Endothelial cell of umbilical vein (primary cell): ENCODE results near the gene GRAMD1B. TPM values are rescaled to one million over a fixed set of nuclear protein-coding genes. Genes with fewer than 3 reads are reported as not detected.

ENCODE experiments used
- BruUV-seq: library from RNA; stranded (reverse); fragments of 400-500 nt; replicated peaks from 2 replicates; lab custom pipeline; 2021; lab: Mats Ljungman, UMichigan
- CTCF ChIA-PET: fragments of 300-600, 350-600 bp; sonication (Branson Sonifier 250); formaldehyde crosslinking; loops from one replicate; lab custom pipeline; 2021; ENCODE audit warnings: antibody characterized with exemption, inconsistent platforms; lab: Charles Lee
- POLR2A ChIA-PET: fragments of 300-600, 350-600 bp; sonication (Branson Sonifier 250); formaldehyde crosslinking; loops from one replicate; lab custom pipeline; 2021; ENCODE audit warnings: antibody characterized with exemption, inconsistent platforms; lab: Charles Lee
- DNase-seq: peaks from one replicate; pipeline ENCODE4 v3.0.0-alpha.2; 2011; ENCODE audit warnings: low read depth, low spot score
- FAIRE-seq: peaks from 2 replicates; lab custom pipeline; 2011; peaks lifted over from hg19 to GRCh38; lab: Jason Lieb, UNC
- H2AFZ ChIP-seq: 2 replicates; pipeline ENCODE4 v1.6.0; 2012; ENCODE audit warnings: low read depth, low read length, control low read depth, inconsistent platforms
- H3K27ac ChIP-seq: 2 replicates; pipeline ENCODE4 v1.5.1; 2011; ENCODE audit warnings: low read depth, mild to moderate bottlenecking, control low read depth, low read length, moderate library complexity; ENCODE audit not compliant: insufficient read depth
- H3K27me3 ChIP-seq, 2 experiments: 2 replicates each; pipeline versions ENCODE4 v1.6.0 to v1.6.1; 2011; ENCODE audit warnings: low read length in 2 of 2, mixed read lengths in 1 of 2; ENCODE audit not compliant: control insufficient read depth in 2 of 2, insufficient read depth in 2 of 2
- H3K36me3 ChIP-seq, 2 experiments: 2 replicates in 1 of 2; 3 replicates in 1 of 2; pipeline ENCODE4 v1.5.1; 2011; ENCODE audit warnings: low read length in 2 of 2, mild to moderate bottlenecking in 1 of 2, moderate library complexity in 1 of 2; ENCODE audit not compliant: control insufficient read depth in 2 of 2, insufficient read depth in 2 of 2; ENCODE audit errors: extremely low read depth in 1 of 2
- H3K4me1 ChIP-seq: 3 replicates; pipeline ENCODE4 v1.5.1; 2011; ENCODE audit warnings: mild to moderate bottlenecking, low read length; ENCODE audit not compliant: control insufficient read depth, insufficient read depth; ENCODE audit errors: extremely low read depth
- H3K4me2 ChIP-seq: 2 replicates; pipeline ENCODE4 v1.6.1; 2011; ENCODE audit warnings: low read length, control low read depth, mixed read lengths; ENCODE audit not compliant: insufficient read depth
- H3K4me3 ChIP-seq, 3 experiments: fragments of 200-600 bp in 1 of 3; sonication (generic), shearing (Covaris generic) in 1 of 3; replicated peaks in 1 of 3; 2 replicates each; pipeline ENCODE4 v1.5.1; 2011 to 2016; ENCODE audit warnings: control low read depth in 3 of 3, low read length in 3 of 3, mild to moderate bottlenecking in 2 of 3, inconsistent platforms in 1 of 3, low read depth in 1 of 3, moderate library complexity in 1 of 3; ENCODE audit not compliant: insufficient read depth in 1 of 3
- H3K79me2 ChIP-seq: 2 replicates; pipeline ENCODE4 v1.6.0; 2012; ENCODE audit warnings: low read length, inconsistent platforms; ENCODE audit not compliant: control insufficient read depth, insufficient read depth
- H3K9ac ChIP-seq: replicated peaks from 2 replicates; pipeline ENCODE3; 2011; ENCODE audit warnings: low read length, control low read depth; ENCODE audit not compliant: insufficient read depth; ENCODE audit errors: extremely low read depth
- H3K9me1 ChIP-seq: replicated peaks from 3 replicates; pipeline ENCODE4 v1.6.0; 2011; ENCODE audit warnings: mild to moderate bottlenecking, low read length; ENCODE audit not compliant: control insufficient read depth, insufficient read depth; ENCODE audit errors: extremely low read depth
- H3K9me3 ChIP-seq: replicated peaks from 2 replicates; pipeline ENCODE4 v1.5.1; 2012; ENCODE audit warnings: low read length, inconsistent platforms; ENCODE audit not compliant: control insufficient read depth, insufficient read depth
- H4K20me1 ChIP-seq: replicated peaks from 2 replicates; pipeline ENCODE3; 2011; ENCODE audit warnings: mild to moderate bottlenecking, low read length; ENCODE audit not compliant: control insufficient read depth, insufficient read depth; ENCODE audit errors: extremely low read depth
- EZH2 ChIP-seq: IDR thresholded peaks from 2 replicates; pipeline ENCODE4 v1.6.1; 2012; ENCODE audit warnings: borderline replicate concordance, low read depth, mild to moderate bottlenecking, moderate library complexity, low read length, inconsistent platforms; ENCODE audit not compliant: severe bottlenecking
- FOS ChIP-seq: IDR thresholded peaks from 2 replicates; pipeline ENCODE4 v1.6.1; 2011; ENCODE audit warnings: mild to moderate bottlenecking, low read length, moderate library complexity, borderline replicate concordance; ENCODE audit not compliant: insufficient read depth
- GATA2 ChIP-seq: IDR thresholded peaks from 2 replicates; pipeline ENCODE4 v1.7.0; 2011; ENCODE audit warnings: low read depth, mild to moderate bottlenecking, moderate library complexity, mixed read lengths, low read length; ENCODE audit not compliant: insufficient read length, insufficient read depth
- JUN ChIP-seq: IDR thresholded peaks from 2 replicates; pipeline ENCODE4 v1.6.1; 2011; ENCODE audit warnings: borderline replicate concordance, low read depth; ENCODE audit not compliant: insufficient read length, insufficient read depth
- MAX ChIP-seq: IDR thresholded peaks from 2 replicates; pipeline ENCODE4 v1.6.1; 2011; ENCODE audit not compliant: insufficient read depth, insufficient read length
- MYC ChIP-seq: IDR thresholded peaks from one replicate; pipeline ENCODE4 v1.6.1; 2011; ENCODE audit warnings: mild to moderate bottlenecking, low read depth, low read length
- POLR2A ChIP-seq: IDR thresholded peaks from 2 replicates; pipeline ENCODE4 v1.6.1; 2012; ENCODE audit warnings: low read depth, mild to moderate bottlenecking, control low read depth, low read length
- POLR2AphosphoS5 ChIP-seq: IDR thresholded peaks from 2 replicates; pipeline ENCODE4 v1.6.1; 2012; ENCODE audit warnings: low read depth, mild to moderate bottlenecking, control low read depth, low read length, moderate library complexity; ENCODE audit not compliant: insufficient read depth
- dilution Hi-C: fragments of 300-500 bp; cut with MboI; formaldehyde crosslinking; loops from one replicate; pipeline ENCODE4 v1.15.0; 2019; ENCODE audit warnings: low sequenced_read_pairs; ENCODE audit not compliant: extremely low pct_ligation_motif_present
- intact Hi-C: fragments of 100-400 bp; cut with micrococcal nuclease; formaldehyde crosslinking; loops from one replicate; pipeline ENCODE4 v1.10.0; 2022
- polyA plus RNA-seq, 4 experiments: library from polyadenylated mRNA; depleted of rRNA in 3 of 4; stranded (reverse) in 3 of 4; unstranded in 1 of 4; fragments of >200 nt; gene quantifications; 2 replicates each; pipeline versions ENCODE4 v1.2.1 to v1.2.3, GENCODE V29; 2011 to 2012; ENCODE audit warnings: missing spikeins in 1 of 4
- total RNA-seq: library from RNA; stranded (reverse); gene quantifications from 2 replicates; pipeline ENCODE4 v1.2.3, GENCODE V29; 2021
- TF ChIP-seq, protein P1 (sequence below), 2 donors: IDR thresholded peaks; 1 replicate in 1 of 2; 2 replicates in 1 of 2; pipeline ENCODE4 v1.5.1; 2011; ENCODE audit warnings: low read length in 2 of 2, mild to moderate bottlenecking in 2 of 2, moderate library complexity in 2 of 2, control low read depth in 1 of 2, inconsistent platforms in 1 of 2, low read depth in 1 of 2; ENCODE audit not compliant: insufficient read depth in 1 of 2; ENCODE audit errors: extremely low read depth in 1 of 2

The GRAMD1B gene
- total and polyA plus RNA-seq, 2 donors (not counting 3 experiments of a cell fraction or from before 2014, with no cell fraction given) = 5.1 to 11.1 TPM

DNA sequence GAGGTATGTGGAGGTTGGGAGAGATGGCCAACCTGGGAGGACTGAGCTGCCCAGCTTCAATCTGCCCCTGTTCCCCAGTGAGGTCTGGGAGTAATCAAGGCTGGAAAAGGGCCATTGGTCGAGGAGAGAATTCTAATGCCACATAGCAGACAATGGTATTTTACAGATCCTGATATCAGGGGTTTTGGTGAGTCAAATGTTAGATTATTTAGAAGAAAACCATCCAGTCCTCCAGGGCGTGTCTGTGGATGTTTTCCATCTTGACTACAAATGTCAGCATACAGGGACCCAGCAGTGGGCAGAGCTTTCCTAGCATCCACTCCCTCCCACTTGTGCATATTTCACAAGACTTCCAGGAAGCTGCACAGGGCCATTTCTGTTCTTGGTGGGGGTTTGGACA, 116.4 kb downstream of the GRAMD1B start:
- no peaks in the 10 kb centered on the region for H3K9me1 ChIP-seq
- H3K9me3 ChIP-seq = no peaks in the 10 kb centered on the region
- H3K4me1 ChIP-seq = no peaks in the 10 kb centered on the region
- intact Hi-C loops (no loop called here), dilution Hi-C loops (no loop called here)
- no peak overlapping the region for H2AFZ ChIP-seq
- no peak for TF ChIP-seq POLR2A
- no peak for TF ChIP-seq GATA2
- no peak for TF ChIP-seq MYC
- TF ChIP-seq, protein P1, sequence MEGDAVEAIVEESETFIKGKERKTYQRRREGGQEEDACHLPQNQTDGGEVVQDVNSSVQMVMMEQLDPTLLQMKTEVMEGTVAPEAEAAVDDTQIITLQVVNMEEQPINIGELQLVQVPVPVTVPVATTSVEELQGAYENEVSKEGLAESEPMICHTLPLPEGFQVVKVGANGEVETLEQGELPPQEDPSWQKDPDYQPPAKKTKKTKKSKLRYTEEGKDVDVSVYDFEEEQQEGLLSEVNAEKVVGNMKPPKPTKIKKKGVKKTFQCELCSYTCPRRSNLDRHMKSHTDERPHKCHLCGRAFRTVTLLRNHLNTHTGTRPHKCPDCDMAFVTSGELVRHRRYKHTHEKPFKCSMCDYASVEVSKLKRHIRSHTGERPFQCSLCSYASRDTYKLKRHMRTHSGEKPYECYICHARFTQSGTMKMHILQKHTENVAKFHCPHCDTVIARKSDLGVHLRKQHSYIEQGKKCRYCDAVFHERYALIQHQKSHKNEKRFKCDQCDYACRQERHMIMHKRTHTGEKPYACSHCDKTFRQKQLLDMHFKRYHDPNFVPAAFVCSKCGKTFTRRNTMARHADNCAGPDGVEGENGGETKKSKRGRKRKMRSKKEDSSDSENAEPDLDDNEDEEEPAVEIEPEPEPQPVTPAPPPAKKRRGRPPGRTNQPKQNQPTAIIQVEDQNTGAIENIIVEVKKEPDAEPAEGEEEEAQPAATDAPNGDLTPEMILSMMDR (IDR thresholded peaks at IDR 0.05; ENCODE audit: extremely low read depth in 1 of 2, insufficient read depth in 1 of 2, low read depth in 1 of 2, low read length in 2 of 2) = no peak
- no peak for TF ChIP-seq EZH2
- no peak for TF ChIP-seq POLR2AphosphoS5
- no peak for TF ChIP-seq MAX
- TF ChIP-seq FOS = no peak
- TF ChIP-seq JUN = no peak
- BruUV-seq = no TSS peak
- no peaks in the 10 kb centered on the region for H3K36me3 ChIP-seq
- POLR2A ChIA-PET = no interaction called here
- no peaks in the 10 kb centered on the region for H3K27me3 ChIP-seq
- FAIRE-seq (no peak), DNase-seq (no peak)
- CTCF ChIA-PET = interaction anchor here (1.0 to 1.4 kb wide), 6 partner anchors 8 to 139 kb away, joined by 3 to 6 read pairs (median 5); no protein-coding TSS in a partner anchor
- peaks cover 3% of the 10 kb centered on the region for H4K20me1 ChIP-seq
- no peaks in the 10 kb centered on the region for H3K79me2 ChIP-seq
- no peak overlapping the region for H3K4me3 ChIP-seq
- H3K9ac ChIP-seq = no peak overlapping the region
- no peak overlapping the region for H3K4me2 ChIP-seq
- no peak overlapping the region for H3K27ac ChIP-seq
